WTC11 (cell line): Measurements from ENCODE around the gene SEC22C.

Source experiments
- CTCF ChIP-seq: fragments of 200-600 bp; IDR thresholded peaks from 2 replicates; pipeline ENCODE4 v1.8.0; 2022; ENCODE audit warnings: antibody characterized with exemption
- MAX ChIP-seq: sonication (generic); formaldehyde crosslinking; IDR thresholded peaks from 2 replicates; pipeline ENCODE4 v1.8.0; 2022; ENCODE audit warnings: mild to moderate bottlenecking, missing genetic modification reagents

GRCh38 chr3:42572278-42572677 is 9.5 kb downstream of the SEC22C start:
- peak; percentile 34; the same call in 1 of the 2 replicates for TF ChIP-seq CTCF
- TF ChIP-seq MAX (CRISPR knock-in tag): no peak
